Neural cell (in vitro differentiated cells): ENCODE measurements around the gene DEDD. TPM values are rescaled to one million over a fixed set of nuclear protein-coding genes. Genes with fewer than 3 reads are reported as not detected.
"Not testable (repeated sequence)": the region's sequence is repeated elsewhere in the genome, so short reads cannot be mapped to it uniquely, and the experiment has no call there.

Experiments
- H2AFZ ChIP-seq: fragments of 200-600, 300-800 bp; sonication (generic), shearing (Covaris generic); 2 replicates; pipeline ENCODE4 v1.6.0; 2014; ENCODE audit warnings: low read depth, mild to moderate bottlenecking, antibody characterized with exemption, low read length, moderate library complexity
- H3F3A ChIP-seq: fragments of 200-600 bp; shearing (Covaris generic); 2 replicates; pipeline ENCODE4 v1.6.1; 2016; ENCODE audit warnings: mild to moderate bottlenecking, moderate library complexity, mixed read lengths, antibody characterized with exemption, low read length; ENCODE audit not compliant: insufficient read depth, poor library complexity, severe bottlenecking
- H3K27ac ChIP-seq: fragments of 200-600, 300-800 bp; sonication (generic), shearing (Covaris generic); 2 replicates; pipeline ENCODE4 v1.5.1; 2014; ENCODE audit warnings: mild to moderate bottlenecking, low read length, moderate library complexity
- H3K27me3 ChIP-seq: fragments of 300-800, 200-600 bp; sonication (generic), shearing (Covaris generic); 2 replicates; pipeline ENCODE4 v1.6.0; 2014; ENCODE audit warnings: mild to moderate bottlenecking, low read depth, low read length, moderate library complexity; ENCODE audit not compliant: insufficient read depth
- H3K36me3 ChIP-seq: fragments of 300-800, 200-600 bp; sonication (generic), shearing (Covaris generic); 2 replicates; pipeline ENCODE4 v1.5.1; 2014; ENCODE audit warnings: mild to moderate bottlenecking, antibody characterized with exemption, low read length, moderate library complexity; ENCODE audit not compliant: insufficient read depth
- H3K4me2 ChIP-seq: fragments of 300-800, 200-600 bp; sonication (generic), shearing (Covaris generic); 2 replicates; pipeline ENCODE4 v1.6.0; 2014; ENCODE audit warnings: mild to moderate bottlenecking, low read length
- H3K4me3 ChIP-seq: fragments of 300-800, 200-600 bp; sonication (generic), shearing (Covaris generic); 2 replicates; pipeline ENCODE4 v1.5.1; 2014; ENCODE audit warnings: mild to moderate bottlenecking, low read length, moderate library complexity
- H3K79me2 ChIP-seq: fragments of 200-600 bp; shearing (Covaris generic); replicated peaks from 2 replicates; pipeline ENCODE4 v1.6.0; 2014; ENCODE audit warnings: mild to moderate bottlenecking, low read length, moderate library complexity; ENCODE audit not compliant: insufficient read depth
- H3K9ac ChIP-seq: fragments of 300-800, 200-600 bp; sonication (generic), shearing (Covaris generic); 2 replicates; pipeline ENCODE4 v1.6.1; 2016; ENCODE audit warnings: mild to moderate bottlenecking, low read length, mixed read lengths
- H3K9me2 ChIP-seq: fragments of 200-600 bp; shearing (Covaris generic); 2 replicates; pipeline ENCODE4 v1.6.1; 2016; ENCODE audit warnings: mild to moderate bottlenecking, low read length, mixed read lengths; ENCODE audit not compliant: insufficient read depth
- H3K9me3 ChIP-seq: fragments of 200-600, 300-800 bp; sonication (generic), shearing (Covaris generic); 2 replicates; pipeline ENCODE4 v1.6.1; 2016; ENCODE audit warnings: mild to moderate bottlenecking, mixed run types, low read length, moderate library complexity, mixed read lengths
- H4K20me1 ChIP-seq: fragments of 200-600 bp; shearing (Covaris generic); 2 replicates; pipeline ENCODE4 v1.6.1; 2016; ENCODE audit warnings: mild to moderate bottlenecking, mixed run types; ENCODE audit not compliant: insufficient read depth
- CTCF ChIP-seq: fragments of 450-650 bp; IDR thresholded peaks from 2 replicates; pipeline ENCODE4 v1.5.1; 2014; ENCODE audit warnings: antibody characterized with exemption, mild to moderate bottlenecking, moderate library complexity; ENCODE audit not compliant: poor library complexity, severe bottlenecking
- EP300 ChIP-seq: fragments of 450-650 bp; conservative IDR thresholded peaks from 2 replicates; pipeline ENCODE4 v1.6.1; 2014; ENCODE audit warnings: antibody characterized with exemption, mild to moderate bottlenecking, moderate library complexity; ENCODE audit not compliant: poor library complexity, severe bottlenecking
- EZH2 ChIP-seq: fragments of 200-600, 300-800 bp; shearing (Covaris generic), sonication (generic); IDR thresholded peaks from 2 replicates; pipeline ENCODE4 v1.6.1; 2014; ENCODE audit warnings: antibody characterized with exemption, low read length, borderline replicate concordance, mild to moderate bottlenecking; ENCODE audit not compliant: insufficient read depth, poor library complexity, severe bottlenecking
- MXI1 ChIP-seq: fragments of 450-650 bp; conservative IDR thresholded peaks from 2 replicates; pipeline ENCODE4 v1.6.1; 2014; ENCODE audit warnings: antibody characterized with exemption, mild to moderate bottlenecking; ENCODE audit not compliant: poor library complexity, severe bottlenecking
- POLR2AphosphoS5 ChIP-seq: IDR thresholded peaks from 2 replicates; pipeline ENCODE4 v1.6.1; 2012
- RAD21 ChIP-seq: fragments of 450-650 bp; conservative IDR thresholded peaks from 2 replicates; pipeline ENCODE4 v1.6.1; 2014; ENCODE audit warnings: antibody characterized with exemption, mild to moderate bottlenecking, moderate library complexity
- REST ChIP-seq: IDR thresholded peaks from 2 replicates; pipeline ENCODE4 v1.6.1; 2012; ENCODE audit warnings: borderline replicate concordance
- SMC3 ChIP-seq: fragments of 450-650 bp; conservative IDR thresholded peaks from 2 replicates; pipeline ENCODE4 v1.6.1; 2014; ENCODE audit warnings: antibody characterized with exemption, mild to moderate bottlenecking, moderate library complexity; ENCODE audit not compliant: poor library complexity
- TAF1 ChIP-seq: IDR thresholded peaks from 2 replicates; pipeline ENCODE4 v1.6.1; 2012; ENCODE audit warnings: low read depth
- polyA plus RNA-seq: library from polyadenylated mRNA; depleted of rRNA; stranded (reverse); fragments of >200 nt; gene quantifications from 2 replicates; pipeline ENCODE4 v1.2.3, GENCODE V29; 2014

Gene DEDD
- polyA plus RNA-seq, 1 donor from 2014 or later = 29.6 TPM

- H3K4me2 ChIP-seq, H2AFZ ChIP-seq, H3K27me3 ChIP-seq, H4K20me1 ChIP-seq, H3K9me3 ChIP-seq, H3K9ac ChIP-seq, H3K9me2 ChIP-seq, H3K27ac ChIP-seq, H3K36me3 ChIP-seq, H3F3A ChIP-seq: not testable (repeated sequence)
- Histone ChIP-seq H3K79me2 (peaks cover 60% of the 10 kb centered on the region), H3K4me3 (peak overlapping the region; percentile 99)
These were observed 16.5 kb downstream of the DEDD start for GRCh38 chr1:161115961-161116360.

- Histone ChIP-seq H3K27ac (no peak overlapping the region), H3K9me2 (no peaks in the 10 kb centered on the region), H3K79me2 (peaks cover 60% of the 10 kb centered on the region), H3K27me3 (no peaks in the 10 kb centered on the region), H3K36me3 (no peaks in the 10 kb centered on the region), H4K20me1 (no peaks in the 10 kb centered on the region), H3K9me3 (no peaks in the 10 kb centered on the region), H3K4me3 (no peak overlapping the region), H2AFZ (no peak overlapping the region), H3F3A (no peaks in the 10 kb centered on the region), H3K4me2 (no peak overlapping the region), H3K9ac (no peak overlapping the region)
- no peak for TF ChIP-seq EZH2
- no peak for TF ChIP-seq SMC3
- TF ChIP-seq POLR2AphosphoS5 = no peak
- no peak for TF ChIP-seq CTCF
- TF ChIP-seq EP300 = no peak
- no peak for TF ChIP-seq REST
- TF ChIP-seq MXI1 = no peak
- TF ChIP-seq TAF1 = no peak
- TF ChIP-seq RAD21 = no peak
These were observed 17.2 kb downstream of the DEDD start for GRCh38 chr1:161115132-161115711.

GRCh38 chr1:161114556-161114955 is 17.9 kb downstream of the DEDD start:
- TF ChIP-seq POLR2AphosphoS5 = no peak
- TF ChIP-seq RAD21 = no peak
- no peak for TF ChIP-seq MXI1
- no peak for TF ChIP-seq REST
- TF ChIP-seq TAF1 = no peak
- no peak for TF ChIP-seq SMC3
- no peak for TF ChIP-seq CTCF
- TF ChIP-seq EP300 = no peak
- TF ChIP-seq EZH2 = no peak
- Histone ChIP-seq H3K27ac (no peak overlapping the region), H3K36me3 (no peaks in the 10 kb centered on the region), H3K9ac (no peak overlapping the region), H2AFZ (no peak overlapping the region), H3F3A (no peaks in the 10 kb centered on the region), H3K4me3 (no peak overlapping the region), H4K20me1 (no peaks in the 10 kb centered on the region), H3K27me3 (no peaks in the 10 kb centered on the region), H3K9me2 (no peaks in the 10 kb centered on the region), H3K9me3 (no peaks in the 10 kb centered on the region), H3K79me2 (peaks cover 60% of the 10 kb centered on the region), H3K4me2 (no peak overlapping the region)
